ENCODE data around the gene LAGE3.

Gene LAGE3

GRCh38 chrX:154481195-154481594, 2.1 kb upstream of the LAGE3 start:
- Histone ChIP-seq H3K4me3 (replicated peaks; ENCODE audit: insufficient read depth, low read length) (no peak overlapping the region), H3K27ac (replicated peaks) (no peak overlapping the region), H3K27me3 (ENCODE audit: insufficient read depth, poor library complexity, severe bottlenecking) (no peaks in the 10 kb centered on the region)
- no peak for DNase-seq (ENCODE audit: low read depth in 1 of 2, low spot score in 1 of 2)
- no peak for TF ChIP-seq CTCF (IDR thresholded peaks at IDR 0.05; ENCODE audit: insufficient read depth, low read length)
- no peak for TF ChIP-seq REST (IDR thresholded peaks at IDR 0.05; ENCODE audit: insufficient replicate concordance, low read depth)
- TF ChIP-seq SPI1 (IDR thresholded peaks at IDR 0.05; ENCODE audit: borderline replicate concordance, low read depth): no peak
- no peak for TF ChIP-seq GABPA (IDR thresholded peaks at IDR 0.05; ENCODE audit: low read depth)
- TF ChIP-seq POLR2AphosphoS5 (IDR thresholded peaks at IDR 0.05; ENCODE audit: low read depth): no peak

DNA sequence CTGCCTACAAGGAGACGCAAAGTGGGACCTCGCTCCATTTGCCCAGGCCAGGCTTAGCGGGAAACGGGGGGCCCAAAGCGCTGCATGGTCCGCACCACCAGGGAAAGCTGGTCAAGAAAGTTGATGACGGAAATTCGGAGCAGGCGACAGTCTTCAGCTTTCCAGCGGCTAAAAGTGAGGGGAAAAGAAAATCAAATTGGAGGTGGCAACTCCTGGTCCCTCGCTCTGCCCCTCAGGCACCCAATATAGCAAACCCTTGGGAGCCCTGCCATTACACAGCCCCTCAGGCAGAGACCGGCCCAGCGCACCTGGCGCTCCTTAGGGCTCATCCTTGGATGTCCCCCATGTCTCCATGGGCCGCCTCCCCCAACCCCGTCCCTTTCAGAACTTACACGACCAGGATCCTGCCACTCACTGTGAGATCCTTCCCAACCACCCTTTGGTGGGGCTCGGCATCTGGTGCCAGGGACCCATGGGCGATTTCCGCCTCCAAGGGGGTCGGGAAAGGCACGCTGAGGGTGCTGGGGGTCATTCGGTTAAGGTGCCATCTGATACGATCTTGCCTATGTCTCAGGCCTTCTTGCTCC, 1.1 kb downstream of the LAGE3 start:
- Histone ChIP-seq H3K4me3 (replicated peaks; ENCODE audit: insufficient read depth, low read length) (peak overlapping the region; percentile 63), H3K27me3 (ENCODE audit: insufficient read depth, poor library complexity, severe bottlenecking) (no peaks in the 10 kb centered on the region), H3K27ac (replicated peaks) (peak overlapping the region; percentile 36; the same call in 1 of the 2 replicates)
- TF ChIP-seq SPI1 (IDR thresholded peaks at IDR 0.05; ENCODE audit: borderline replicate concordance, low read depth): no peak
- TF ChIP-seq POLR2AphosphoS5 (IDR thresholded peaks at IDR 0.05; ENCODE audit: low read depth): no peak
- DNase-seq (ENCODE audit: low read depth in 1 of 2, low spot score in 1 of 2): no peak

GRCh38 chrX:154476821-154477220, 2.3 kb downstream of the LAGE3 start:
- H3K27me3 ChIP-seq (ENCODE audit: insufficient read depth, poor library complexity, severe bottlenecking): no peaks in the 10 kb centered on the region
- H3K27ac ChIP-seq (replicated peaks): no peak overlapping the region
- TF ChIP-seq REST (IDR thresholded peaks at IDR 0.05; ENCODE audit: insufficient replicate concordance, low read depth) (no peak), CTCF (IDR thresholded peaks at IDR 0.05; ENCODE audit: insufficient read depth, low read length) (no peak), GABPA (IDR thresholded peaks at IDR 0.05; ENCODE audit: low read depth) (no peak), SPI1 (IDR thresholded peaks at IDR 0.05; ENCODE audit: borderline replicate concordance, low read depth) (no peak), POLR2AphosphoS5 (IDR thresholded peaks at IDR 0.05; ENCODE audit: low read depth) (no peak)
- no peak overlapping the region for H3K4me3 ChIP-seq (replicated peaks; ENCODE audit: insufficient read depth, low read length)
- DNase-seq (ENCODE audit: low read depth in 1 of 2, low spot score in 1 of 2): no peak

DNA sequence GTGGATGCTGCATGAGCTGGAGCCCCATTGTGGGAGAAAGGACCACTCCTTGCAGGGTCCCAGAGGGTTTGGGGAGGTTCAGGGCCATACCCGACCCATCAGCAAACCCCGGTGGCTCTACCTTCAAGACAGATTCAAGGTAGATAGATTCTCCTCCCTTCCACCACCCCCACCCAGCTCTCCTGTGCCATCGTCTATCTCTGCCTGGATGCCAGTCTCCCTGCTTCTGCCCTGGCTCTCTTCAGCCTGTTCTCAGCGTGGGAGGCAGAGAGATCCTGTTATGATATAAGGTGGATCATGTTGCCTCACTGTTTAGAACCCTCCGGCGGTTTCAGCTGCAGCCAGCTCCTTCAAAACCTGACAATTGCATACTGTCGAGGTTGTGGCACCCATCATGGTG, 5.4 kb downstream of the LAGE3 start:
- DNase-seq (ENCODE audit: low read depth in 1 of 2, low spot score in 1 of 2): no peak
- TF ChIP-seq SPI1 (IDR thresholded peaks at IDR 0.05; ENCODE audit: borderline replicate concordance, low read depth): no peak
- TF ChIP-seq REST (IDR thresholded peaks at IDR 0.05; ENCODE audit: insufficient replicate concordance, low read depth): no peak
- no peak for TF ChIP-seq CTCF (IDR thresholded peaks at IDR 0.05; ENCODE audit: insufficient read depth, low read length)
- no peak for TF ChIP-seq GABPA (IDR thresholded peaks at IDR 0.05; ENCODE audit: low read depth)
- no peak for TF ChIP-seq POLR2AphosphoS5 (IDR thresholded peaks at IDR 0.05; ENCODE audit: low read depth)
- no peak overlapping the region for H3K27ac ChIP-seq (replicated peaks)
- no peak overlapping the region for H3K4me3 ChIP-seq (replicated peaks; ENCODE audit: insufficient read depth, low read length)
- no peaks in the 10 kb centered on the region for H3K27me3 ChIP-seq (ENCODE audit: insufficient read depth, poor library complexity, severe bottlenecking)

Data from HL-60 (cell line).